GM23338 (cell line): ENCODE measurements around the gene SGSM1. TPM values are rescaled to one million over a fixed set of nuclear protein-coding genes. Genes with fewer than 3 reads are reported as not detected.

Experiments used
- CREB1 ChIP-seq: fragments of 250-450 bp; sonication (Bioruptor Pico); IDR thresholded peaks from 2 replicates; pipeline ENCODE4 v1.5.0; 2020; ENCODE audit warnings: low read depth, mild to moderate bottlenecking, moderate library complexity
- CTCF ChIP-seq, 2 experiments: fragments of 200-600 bp in 1 of 2; sonication (generic) in 1 of 2; conservative IDR thresholded peaks; 2 replicates each; pipeline versions ENCODE4 v1.5.1 to v1.6.1; 2016 to 2017; ENCODE audit warnings: antibody characterized with exemption in 2 of 2, low read depth in 2 of 2, mild to moderate bottlenecking in 2 of 2, moderate library complexity in 1 of 2
- EZH2 ChIP-seq: fragments of 200-600 bp; sonication (generic); IDR thresholded peaks from one replicate; pipeline ENCODE4 v1.8.0; 2017; ENCODE audit warnings: antibody characterized with exemption, mild to moderate bottlenecking, low read depth; ENCODE audit not compliant: unreplicated experiment
- JUNB ChIP-seq: IDR thresholded peaks from one replicate; pipeline ENCODE4 v1.6.1; 2016; ENCODE audit warnings: antibody characterized with exemption; ENCODE audit not compliant: unreplicated experiment
- ZNF114 ChIP-seq: fragments of 250-450 bp; sonication (Bioruptor Pico); IDR thresholded peaks from 2 replicates; pipeline ENCODE4 v1.5.0; 2020; ENCODE audit warnings: mild to moderate bottlenecking, moderate library complexity
- ZNF331 ChIP-seq: fragments of 250-450 bp; sonication (Bioruptor Pico); IDR thresholded peaks from 2 replicates; pipeline ENCODE4 v1.5.0; 2020; ENCODE audit warnings: low read depth, mild to moderate bottlenecking, moderate library complexity
- ZNF462 ChIP-seq: fragments of 250-450 bp; sonication (Bioruptor Pico); IDR thresholded peaks from 2 replicates; pipeline ENCODE4 v1.5.0; 2020; ENCODE audit warnings: mild to moderate bottlenecking, moderate library complexity
- polyA plus RNA-seq: library from polyadenylated mRNA; unstranded; fragments of >200 nt; fragmentation: Nextera tagmentation; extraction: Ambion mirVana; gene quantifications from 2 replicates; pipeline ENCODE4 v1.2.1, GENCODE V29; 2016
- total RNA-seq: library from RNA; depleted of rRNA; stranded (reverse); fragments of >200 nt; shearing (Covaris generic); gene quantifications from 2 replicates; pipeline ENCODE4 v1.2.3, GENCODE V29; 2014
- TF ChIP-seq, protein P1 (sequence below): IDR thresholded peaks from one replicate; pipeline ENCODE4 v1.6.1; 2018; ENCODE audit warnings: antibody characterized with exemption; ENCODE audit not compliant: unreplicated experiment

Gene SGSM1
- total and polyA plus RNA-seq, 2 experiments from 2014 or later = 4.7 to 5.4 TPM

DNA sequence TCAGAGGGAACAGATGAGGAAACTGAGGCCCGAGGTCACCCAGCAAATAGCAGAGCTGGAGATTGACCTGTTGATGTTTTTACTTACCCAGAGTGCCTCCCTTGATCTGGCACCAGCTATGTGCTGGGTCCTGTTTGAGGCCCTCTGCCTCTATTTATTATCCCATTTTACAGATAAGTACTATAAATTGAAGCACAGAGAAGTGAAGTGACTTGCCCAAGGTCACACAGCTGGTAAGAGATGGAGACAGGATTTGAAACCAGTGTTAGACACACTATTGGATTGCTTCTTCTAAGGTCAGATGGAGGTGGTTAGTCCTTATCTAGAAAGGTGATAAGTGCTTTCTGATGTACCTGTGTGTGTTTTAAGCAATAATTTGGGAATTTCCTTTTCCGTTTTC, 13.5 kb downstream of the SGSM1 start (continued):
- no peak for TF ChIP-seq ZNF462 (CRISPR knock-in tag)
- TF ChIP-seq ZNF114 (CRISPR knock-in tag) = no peak
- no peak for TF ChIP-seq ZNF331
- TF ChIP-seq EZH2 = no peak
- no peak for TF ChIP-seq JUNB
- TF ChIP-seq CTCF (conservative IDR thresholded peaks at IDR 0.05; ENCODE audit: low read depth in 2 of 2) = no peak
- TF ChIP-seq, protein P1, sequence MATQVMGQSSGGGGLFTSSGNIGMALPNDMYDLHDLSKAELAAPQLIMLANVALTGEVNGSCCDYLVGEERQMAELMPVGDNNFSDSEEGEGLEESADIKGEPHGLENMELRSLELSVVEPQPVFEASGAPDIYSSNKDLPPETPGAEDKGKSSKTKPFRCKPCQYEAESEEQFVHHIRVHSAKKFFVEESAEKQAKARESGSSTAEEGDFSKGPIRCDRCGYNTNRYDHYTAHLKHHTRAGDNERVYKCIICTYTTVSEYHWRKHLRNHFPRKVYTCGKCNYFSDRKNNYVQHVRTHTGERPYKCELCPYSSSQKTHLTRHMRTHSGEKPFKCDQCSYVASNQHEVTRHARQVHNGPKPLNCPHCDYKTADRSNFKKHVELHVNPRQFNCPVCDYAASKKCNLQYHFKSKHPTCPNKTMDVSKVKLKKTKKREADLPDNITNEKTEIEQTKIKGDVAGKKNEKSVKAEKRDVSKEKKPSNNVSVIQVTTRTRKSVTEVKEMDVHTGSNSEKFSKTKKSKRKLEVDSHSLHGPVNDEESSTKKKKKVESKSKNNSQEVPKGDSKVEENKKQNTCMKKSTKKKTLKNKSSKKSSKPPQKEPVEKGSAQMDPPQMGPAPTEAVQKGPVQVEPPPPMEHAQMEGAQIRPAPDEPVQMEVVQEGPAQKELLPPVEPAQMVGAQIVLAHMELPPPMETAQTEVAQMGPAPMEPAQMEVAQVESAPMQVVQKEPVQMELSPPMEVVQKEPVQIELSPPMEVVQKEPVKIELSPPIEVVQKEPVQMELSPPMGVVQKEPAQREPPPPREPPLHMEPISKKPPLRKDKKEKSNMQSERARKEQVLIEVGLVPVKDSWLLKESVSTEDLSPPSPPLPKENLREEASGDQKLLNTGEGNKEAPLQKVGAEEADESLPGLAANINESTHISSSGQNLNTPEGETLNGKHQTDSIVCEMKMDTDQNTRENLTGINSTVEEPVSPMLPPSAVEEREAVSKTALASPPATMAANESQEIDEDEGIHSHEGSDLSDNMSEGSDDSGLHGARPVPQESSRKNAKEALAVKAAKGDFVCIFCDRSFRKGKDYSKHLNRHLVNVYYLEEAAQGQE = no peak
- TF ChIP-seq CREB1 (CRISPR knock-in tag) = no peak
